VCaP (cell line): Measurements from ENCODE around the gene IFNAR1.

Source experiments
- H3K27ac ChIP-seq: fragments of 450-650 bp; 2 replicates; pipeline ENCODE4 v1.5.1; 2017
- CTCF ChIP-seq: fragments of 450-650 bp; conservative IDR thresholded peaks from 2 replicates; pipeline ENCODE4 v1.5.1; 2017; ENCODE audit warnings: mild to moderate bottlenecking, moderate library complexity

IFNAR1 gene

GRCh38 chr21:33402001-33402979 lies 77.5 kb downstream of the IFNAR1 start:
- no peak for TF ChIP-seq CTCF
- peak overlapping the region; percentile 99 for H3K27ac ChIP-seq

GRCh38 chr21:33403128-33403785 lies 78.5 kb downstream of the IFNAR1 start, which contains the start of gene IFNGR2:
TSS of gene IFNGR2 (plus strand) at chr21:33403413. CDS start at chr21:33403544, 131 bp downstream.
- peak within 1 kb of the TSS; percentile 99 for H3K27ac ChIP-seq
- no peak for TF ChIP-seq CTCF

GRCh38 chr21:33403786-33404585 lies 79.2 kb downstream of the IFNAR1 start:
- TF ChIP-seq CTCF, result no peak; the same call in 1 of the 2 replicates
- H3K27ac ChIP-seq, result peak overlapping the region; percentile 99

- peak overlapping the region; percentile 99 for H3K27ac ChIP-seq
- TF ChIP-seq CTCF, result no peak
These were observed 81.7 kb downstream of the IFNAR1 start for GRCh38 chr21:33406493-33406892.
